GM19023 (cell line): ENCODE data around the gene CFAP299.

Experiments
- ATAC-seq: cut with Tn5 transposase; IDR thresholded peaks from one replicate; pipeline ENCODE4 v1.9.1; 2021; ENCODE audit warnings: mild to moderate bottlenecking, moderate library complexity; ENCODE audit not compliant: unreplicated experiment

CFAP299 gene

DNA sequence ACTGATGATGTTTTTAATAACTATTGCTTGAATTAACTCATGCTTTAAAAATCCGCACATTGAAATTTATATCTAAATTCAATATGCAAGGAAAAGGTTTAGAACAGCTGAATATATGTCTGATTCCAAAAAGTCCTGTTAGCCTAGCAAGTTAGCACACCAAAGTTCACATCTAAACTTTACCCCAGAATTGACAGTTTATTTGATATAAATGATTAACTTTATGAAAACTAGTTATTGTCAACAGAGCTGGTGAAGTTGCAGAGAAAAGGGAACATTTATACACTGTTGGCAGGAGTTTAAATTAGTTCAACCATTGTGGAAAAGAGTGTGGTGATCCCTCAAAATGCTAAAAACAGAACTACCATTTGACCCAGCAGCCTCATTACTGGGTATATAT is 574.4 kb downstream of the CFAP299 start:
- ATAC-seq: no peak

- no peak for ATAC-seq
Observed at GRCh38 chr4:80911458-80911857, 575.9 kb downstream of the CFAP299 start.

DNA sequence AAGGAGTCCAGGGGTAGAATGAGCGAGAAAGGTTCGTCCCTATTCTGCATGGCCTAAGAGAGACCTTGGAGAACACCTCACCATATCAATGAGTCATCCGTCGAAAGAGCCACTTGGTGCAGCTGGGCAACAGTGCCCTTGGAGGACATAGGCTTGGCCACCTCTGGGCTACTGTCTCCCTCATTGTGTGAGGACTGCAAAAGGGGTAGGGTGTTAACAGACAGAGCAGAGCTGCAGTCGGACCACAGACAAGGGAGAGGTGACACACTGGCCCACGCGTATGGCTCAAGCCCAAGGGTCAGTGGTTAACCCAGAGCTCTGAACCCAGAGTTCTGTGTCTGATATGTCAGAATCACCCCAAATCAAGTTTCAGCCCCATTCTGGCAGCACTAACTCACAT is 576.8 kb downstream of the CFAP299 start:
- no peak for ATAC-seq

DNA sequence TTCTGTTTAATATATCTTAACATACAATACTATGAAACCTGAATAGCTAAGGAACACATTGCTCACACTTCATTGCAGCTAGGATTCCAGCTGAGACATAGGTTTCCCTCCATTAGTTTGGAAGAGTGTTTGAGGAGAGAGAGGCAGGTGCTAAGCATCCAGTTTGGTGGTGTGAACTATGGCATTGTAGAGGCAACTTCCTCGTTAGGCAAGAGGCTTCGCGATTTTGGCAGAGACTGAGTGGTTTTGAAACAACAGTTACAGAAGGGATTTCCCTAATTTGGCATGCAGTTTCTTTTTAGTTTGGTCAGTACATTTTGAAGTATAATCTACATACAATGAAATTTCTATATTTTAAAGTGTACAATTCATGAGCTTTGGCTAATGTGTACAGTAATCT is 577.9 kb downstream of the CFAP299 start:
- peak; percentile 93 for ATAC-seq

DNA sequence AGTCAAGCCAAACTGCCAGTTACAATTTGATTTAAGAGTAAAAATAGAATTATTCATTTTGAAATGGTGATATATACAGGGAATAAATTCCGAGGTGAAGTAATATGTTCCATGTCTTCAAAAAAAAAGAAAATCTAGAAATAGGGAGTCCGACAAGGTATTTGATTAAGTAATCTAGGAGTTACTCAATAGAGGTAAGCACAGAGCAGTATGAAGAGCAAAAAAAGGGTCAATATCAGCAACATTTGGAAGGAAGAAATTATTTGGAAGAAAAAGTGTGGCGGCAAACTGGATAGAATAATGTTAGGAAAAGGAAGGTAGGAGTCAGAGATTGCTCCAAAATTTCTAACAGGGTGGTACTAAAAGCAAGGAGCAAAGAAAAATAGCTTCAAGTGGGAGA is 581.2 kb downstream of the CFAP299 start:
- ATAC-seq: no peak

DNA sequence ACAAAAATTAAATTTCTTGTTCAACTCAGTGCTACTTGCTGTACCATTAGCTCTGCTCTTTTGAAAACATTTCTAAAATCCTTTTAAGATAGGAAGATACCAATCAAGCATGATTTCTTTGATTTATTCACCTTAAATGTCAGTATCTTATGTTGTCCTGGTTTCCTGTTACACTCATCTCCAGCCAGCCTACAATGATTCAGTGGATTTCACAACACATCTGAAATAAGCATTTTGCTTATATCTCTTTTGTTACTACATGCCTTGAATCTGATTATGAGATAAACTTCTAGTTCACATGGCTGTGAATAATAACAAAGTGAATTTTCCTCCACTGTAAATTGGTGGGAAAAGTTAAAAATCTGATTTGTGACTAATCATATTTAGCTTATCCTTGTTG is 582.5 kb downstream of the CFAP299 start:
- no peak for ATAC-seq

GRCh38 chr4:80921441-80921840 is 585.9 kb downstream of the CFAP299 start:
- ATAC-seq: no peak

DNA sequence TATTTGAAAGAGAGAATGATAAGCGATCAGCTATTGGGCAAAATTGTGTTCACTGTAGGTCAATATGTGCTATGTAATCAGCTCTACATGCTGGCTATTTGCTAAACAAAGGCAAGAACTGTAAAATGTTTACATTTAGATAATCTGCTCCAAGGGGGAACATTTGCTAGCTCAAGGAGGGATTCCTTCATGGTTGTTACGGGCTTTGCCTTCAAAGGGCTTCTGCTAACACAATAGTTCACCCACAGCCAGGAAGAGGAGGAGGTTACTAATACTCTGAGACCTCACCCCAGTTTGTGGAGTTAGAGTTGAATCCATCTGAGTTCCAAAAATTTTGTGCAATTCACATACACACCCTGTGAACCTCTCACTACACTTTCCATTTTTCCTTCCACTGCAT is 587.4 kb downstream of the CFAP299 start:
- ATAC-seq: no peak

GRCh38 chr4:80925293-80925692 is 589.8 kb downstream of the CFAP299 start:
- no peak for ATAC-seq

- no peak for ATAC-seq
Observed at GRCh38 chr4:80926446-80926845, 590.9 kb downstream of the CFAP299 start.

GRCh38 chr4:80926891-80927290 is 591.4 kb downstream of the CFAP299 start:
- no peak for ATAC-seq

DNA sequence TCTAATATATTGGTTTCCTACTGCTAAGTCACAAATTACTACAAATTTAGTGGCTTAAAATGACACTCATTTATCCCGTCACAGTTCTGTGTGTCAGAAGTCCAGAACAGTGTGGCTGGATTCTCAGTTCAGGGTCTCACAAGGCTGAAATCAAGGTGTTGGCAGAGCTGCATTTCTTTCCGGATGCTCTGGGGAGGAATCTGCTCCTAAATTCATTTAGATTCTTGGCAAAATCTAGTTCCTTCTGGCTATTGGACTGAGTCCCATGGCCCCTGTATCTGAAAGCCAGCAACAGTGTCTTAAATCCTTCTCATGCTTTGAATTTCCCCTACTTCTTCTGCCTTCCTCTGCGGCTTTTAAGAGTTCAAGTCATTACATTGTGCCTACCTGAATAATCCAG is 591.9 kb downstream of the CFAP299 start:
- ATAC-seq: no peak

- ATAC-seq: no peak
Observed at GRCh38 chr4:80931631-80932081, 596.1 kb downstream of the CFAP299 start.

- no peak for ATAC-seq
Observed at GRCh38 chr4:80948141-80948540, 612.6 kb downstream of the CFAP299 start.

DNA sequence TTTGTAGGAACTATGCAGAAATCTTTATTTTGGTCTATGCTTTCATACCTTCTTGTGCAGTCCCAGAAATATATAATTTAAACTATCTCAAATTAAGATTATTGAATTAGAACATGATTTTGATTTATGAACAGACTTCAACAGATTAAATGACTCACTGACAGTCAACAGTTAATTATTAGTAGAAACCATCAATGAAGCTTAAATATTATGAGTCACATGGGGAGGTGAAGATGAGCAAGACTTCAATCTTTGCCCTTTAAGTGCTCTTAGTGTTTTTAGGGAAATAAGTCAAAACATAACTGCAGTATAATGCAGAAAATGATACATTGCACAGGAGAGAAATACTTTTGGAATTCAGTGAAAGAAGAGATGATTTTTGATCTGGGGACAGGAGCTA is 613.5 kb downstream of the CFAP299 start:
- no peak for ATAC-seq

DNA sequence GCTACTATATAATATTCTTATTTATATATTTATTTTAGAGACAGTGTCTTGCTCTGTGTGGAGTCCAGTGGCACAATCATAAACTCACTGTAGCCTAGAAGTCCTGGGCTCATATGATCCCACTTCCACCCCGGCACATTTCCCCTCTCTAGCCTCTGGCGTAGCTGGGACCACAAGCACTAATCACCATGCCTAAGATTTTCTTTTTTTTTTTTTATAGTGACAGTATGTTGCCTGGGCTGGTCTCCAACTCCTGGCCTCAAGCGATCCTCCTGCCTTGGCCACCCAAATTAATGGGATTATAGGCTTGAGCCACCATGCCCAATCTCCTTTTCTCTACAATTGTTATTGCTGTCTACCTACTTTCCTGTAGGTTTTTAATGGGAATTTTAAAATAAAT is 620.9 kb downstream of the CFAP299 start:
- no peak for ATAC-seq

- no peak for ATAC-seq
Observed at GRCh38 chr4:80963051-80963450, 627.5 kb downstream of the CFAP299 start.

- no peak for ATAC-seq
Observed at GRCh38 chr4:80967346-80967745, 631.8 kb downstream of the CFAP299 start.

GRCh38 chr4:80980239-80980638 is 644.7 kb downstream of the CFAP299 start:
- no peak for ATAC-seq

GRCh38 chr4:80986011-80986410 is 650.5 kb downstream of the CFAP299 start:
- no peak for ATAC-seq

DNA sequence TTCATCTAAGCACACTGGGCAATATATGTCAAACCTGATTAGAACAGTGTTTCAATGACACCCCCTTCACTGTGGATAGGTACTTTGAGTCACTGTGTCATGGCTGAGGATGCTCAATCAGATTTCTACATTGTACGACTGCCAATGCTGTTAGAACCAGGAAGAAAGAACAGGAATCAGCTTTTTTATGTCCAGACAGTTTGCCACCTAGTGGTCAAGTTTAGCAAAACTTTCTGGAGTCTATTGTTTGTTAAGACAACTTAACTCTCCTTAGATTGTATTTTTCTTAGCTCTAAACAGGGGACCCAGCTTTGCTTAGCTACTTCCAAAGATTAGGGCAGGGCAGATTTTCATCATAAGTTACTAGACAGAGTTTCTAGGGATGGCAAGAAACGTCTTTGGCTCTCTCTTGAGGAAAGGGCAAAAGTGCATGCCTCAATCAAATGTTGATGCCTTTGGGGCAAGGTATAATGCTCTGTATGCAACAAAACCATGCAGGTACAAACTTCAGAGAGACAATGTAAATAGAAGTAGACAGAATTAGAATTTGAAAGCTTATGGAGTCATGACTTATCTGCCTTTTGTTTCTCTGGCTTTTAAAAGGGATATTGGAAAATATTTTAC is 654.5 kb downstream of the CFAP299 start:
- peak; percentile 83 for ATAC-seq

DNA sequence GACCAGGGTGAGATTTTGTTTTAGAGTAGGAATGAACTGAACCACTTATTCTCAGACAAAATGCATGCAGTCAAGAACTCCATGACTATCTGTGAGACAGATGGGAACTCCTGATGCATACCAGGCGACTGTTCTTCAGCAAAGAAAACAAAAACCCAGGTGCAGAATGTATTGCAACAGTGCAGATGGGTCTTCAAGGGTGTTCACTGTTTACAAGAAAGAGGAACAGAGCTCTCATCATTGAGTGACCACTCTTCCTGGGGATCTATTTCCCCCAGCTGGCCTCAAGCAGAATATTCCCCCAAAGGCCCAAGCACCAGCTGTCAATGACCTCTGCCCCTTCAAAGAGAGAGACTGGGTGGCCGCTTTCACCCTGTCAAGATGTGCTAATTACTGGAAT is 655.3 kb downstream of the CFAP299 start:
- no peak for ATAC-seq

DNA sequence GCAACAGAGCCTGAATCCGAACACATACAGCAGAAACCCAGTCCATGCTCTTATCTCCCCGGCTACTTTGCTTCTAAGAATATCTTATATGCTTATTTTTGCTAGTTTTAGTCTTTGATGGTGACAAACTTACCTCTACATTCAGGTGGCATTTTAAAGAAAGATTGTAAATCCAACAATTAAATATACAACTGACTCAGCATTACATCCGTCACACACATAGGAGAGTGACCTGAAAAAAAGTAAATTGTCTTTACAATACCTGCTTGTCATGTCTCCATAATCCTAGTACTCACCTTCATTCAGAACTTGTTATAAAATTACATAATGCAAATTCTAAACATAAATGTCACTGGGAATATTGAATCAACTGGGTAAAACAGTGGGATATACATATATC is 664.4 kb downstream of the CFAP299 start:
- ATAC-seq: no peak
